ENCODE data around the gene LGR6. TPM values are rescaled to one million over a fixed set of nuclear protein-coding genes. Genes with fewer than 3 reads are reported as not detected.

LGR6 gene
- total and polyA plus RNA-seq, 2 of the 4 experiments (the other 2 are of a cell fraction) = not detected

DNA sequence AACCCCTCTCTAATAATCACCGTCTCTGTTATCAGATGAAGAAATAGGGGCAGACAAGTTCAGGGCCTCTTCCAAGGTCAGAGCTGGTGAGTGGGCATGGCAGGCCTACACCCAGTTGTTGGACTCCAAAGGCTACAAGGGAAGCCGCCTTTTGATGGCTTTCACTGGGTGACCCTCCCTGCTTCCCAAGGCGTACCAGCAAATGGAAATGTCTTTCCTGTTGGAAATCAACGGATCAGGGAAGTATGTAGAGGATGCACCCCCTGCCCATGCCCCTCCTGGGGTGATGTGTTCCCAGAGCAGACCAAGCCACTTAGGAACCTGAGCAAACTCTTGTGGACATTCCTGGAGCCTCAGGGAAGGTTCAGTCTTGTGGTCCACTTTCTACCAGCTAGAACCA, 47.4 kb downstream of the LGR6 start:
- DNase-seq = no peak
- no peak overlapping the region for H4K91ac ChIP-seq (ENCODE audit: insufficient read depth, low read depth, low read length)
- H3K4me2 ChIP-seq (ENCODE audit: low read depth, low read length) = no peak overlapping the region
- H4K8ac ChIP-seq (ENCODE audit: low read depth in 2 of 2, low read length in 2 of 2) = no peak overlapping the region
- no peak overlapping the region for H3K56ac ChIP-seq (ENCODE audit: extremely low read depth, insufficient read depth, low read length)
- no peak for ATAC-seq (ENCODE audit: low read depth)
- no peaks in the 10 kb centered on the region for H3K79me1 ChIP-seq (ENCODE audit: low read depth in 1 of 2, low read length in 2 of 2)
- no peak overlapping the region for H3K14ac ChIP-seq (replicated peaks; ENCODE audit: low read depth, low read length)
- no TSS peak for BruUV-seq (replicated peaks)
- H3K4me3 ChIP-seq (ENCODE audit: insufficient read depth, low read depth, low read length) = no peak overlapping the region
- no peak overlapping the region for H2BK20ac ChIP-seq (ENCODE audit: low read depth, low read length)
- H2BK15ac ChIP-seq (ENCODE audit: low read depth, low read length) = no peak overlapping the region
- H2AK5ac ChIP-seq (ENCODE audit: low read depth, low read length) = no peak overlapping the region
- H4K5ac ChIP-seq (ENCODE audit: low read depth, low read length) = no peak overlapping the region
- no peak overlapping the region for H2BK120ac ChIP-seq (ENCODE audit: low read depth, low read length)
- no peak overlapping the region for H3K9ac ChIP-seq (ENCODE audit: low read depth, low read length)
- dilution Hi-C loops (cut with HindIII; ENCODE audit: low sequenced_read_pairs, unreplicated experiment) = no loop called here
- peaks cover 37% of the 10 kb centered on the region for H3K27me3 ChIP-seq (ENCODE audit: control insufficient read depth, insufficient read depth, low read length)
- TF ChIP-seq USF2 (IDR thresholded peaks at IDR 0.05; ENCODE audit: low read depth, low read length) (no peak), RFX5 (IDR thresholded peaks at IDR 0.05; ENCODE audit: low read depth, low read length) (no peak), NFE2L2 (IDR thresholded peaks at IDR 0.05; ENCODE audit: low read depth, low read length) (no peak)
- H4K20me1 ChIP-seq (ENCODE audit: insufficient read depth, low read length) = no peaks in the 10 kb centered on the region
- H3K9me3 ChIP-seq (ENCODE audit: control insufficient read depth, insufficient read depth, low read length) = no peaks in the 10 kb centered on the region
- no peak overlapping the region for H3K23ac ChIP-seq (ENCODE audit: low read depth, low read length)
- no CpG with 5 or more reads among the region's 4 CpGs for WGBS, 2 experiments (ENCODE audit: extremely low coverage in 2 of 2, insufficient read length in 1 of 2)
- peaks cover 10% of the 10 kb centered on the region for H3K4me1 ChIP-seq (ENCODE audit: control insufficient read depth, insufficient read depth, low read length)
- in situ Hi-C loops (cut with MboI; ENCODE audit: low sequenced_read_pairs) = no loop called here
- no peaks in the 10 kb centered on the region for H3K36me3 ChIP-seq (ENCODE audit: control insufficient read depth, insufficient read depth, low read length)
- H2AK9ac ChIP-seq (replicated peaks; ENCODE audit: low read depth, low read length, poor library complexity) = no peak overlapping the region
- H2AFZ ChIP-seq (replicated peaks; ENCODE audit: low read length, poor library complexity) = no peak overlapping the region
- no peak overlapping the region for H3K4ac ChIP-seq (ENCODE audit: low read depth, low read length)
- no peak overlapping the region for H3K27ac ChIP-seq (ENCODE audit: insufficient read depth, low read length)
- ChIA-PET POLR2A (ENCODE audit: unreplicated experiment) (no interaction called here), CTCF (no interaction called here)
- peaks cover 10% of the 10 kb centered on the region for H3K9me1 ChIP-seq (ENCODE audit: insufficient read depth, low read length)
- no peak overlapping the region for H2BK5ac ChIP-seq (ENCODE audit: low read depth, low read length, poor library complexity, severe bottlenecking)
- H3K18ac ChIP-seq (ENCODE audit: low read depth, low read length) = no peak overlapping the region
- intact Hi-C loops (cut with micrococcal nuclease) = no loop called here
